HG03565 (cell line): ENCODE results near the gene PIAS3.

Source experiments
- ATAC-seq: cut with Tn5 transposase; IDR thresholded peaks from one replicate; pipeline ENCODE4 v1.9.1; 2021; ENCODE audit warnings: mild to moderate bottlenecking, moderate library complexity; ENCODE audit not compliant: unreplicated experiment

PIAS3 gene

GRCh38 chr1:145858901-145859490 is at the start of gene PIAS3:
Gene PIAS3, minus strand, starts transcription at chr1:145859081. Its CDS starts 91 bp downstream, at chr1:145858990.
- ATAC-seq, result peak; percentile 68

GRCh38 chr1:145908653-145909052 is 49.8 kb upstream of the PIAS3 start:
- ATAC-seq, result no peak

- ATAC-seq, result no peak
Measured at GRCh38 chr1:145906954-145907753, 48.3 kb upstream of the PIAS3 start.

- no peak for ATAC-seq
Measured at GRCh38 chr1:145901312-145902021, 42.6 kb upstream of the PIAS3 start.

- no peak for ATAC-seq
Measured at GRCh38 chr1:145898756-145899155, 39.9 kb upstream of the PIAS3 start.

GRCh38 chr1:145897969-145898368 is 39.1 kb upstream of the PIAS3 start:
- no peak for ATAC-seq

- ATAC-seq, result no peak
Measured at GRCh38 chr1:145895471-145895870, 36.6 kb upstream of the PIAS3 start.

- no peak for ATAC-seq
Measured at GRCh38 chr1:145893306-145894055, 34.6 kb upstream of the PIAS3 start.

DNA sequence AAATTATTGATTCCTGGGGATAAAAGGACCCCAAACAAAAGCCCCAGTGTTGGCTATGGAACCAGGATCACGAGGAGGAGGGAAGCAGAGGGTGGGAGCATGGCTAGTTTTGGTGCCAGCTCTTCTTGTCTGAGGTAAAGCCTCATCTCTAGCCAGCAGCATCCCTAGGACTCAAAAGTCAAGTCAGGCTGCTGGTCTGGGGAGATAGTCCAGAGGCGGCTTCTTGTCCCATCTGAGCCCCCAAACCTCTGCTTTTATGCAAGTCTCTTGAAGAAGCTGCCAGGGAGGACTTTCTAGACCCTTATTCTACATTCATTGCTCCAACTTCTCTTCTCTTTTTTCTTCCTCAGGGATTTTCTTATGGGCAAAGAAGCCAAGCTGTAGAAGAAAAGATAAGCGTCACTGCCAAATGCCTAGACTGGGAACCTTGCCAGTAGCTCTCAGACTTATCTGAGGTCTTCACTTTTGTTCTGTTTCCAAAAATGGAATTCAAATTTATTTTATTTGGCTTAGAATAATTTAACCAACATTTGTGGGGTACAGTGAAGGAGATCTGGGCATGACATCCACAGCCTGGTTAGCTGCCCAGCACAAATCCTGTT is 33.7 kb upstream of the PIAS3 start:
- no peak for ATAC-seq

- ATAC-seq, result no peak
Measured at GRCh38 chr1:145891587-145892485, 33.0 kb upstream of the PIAS3 start.

DNA sequence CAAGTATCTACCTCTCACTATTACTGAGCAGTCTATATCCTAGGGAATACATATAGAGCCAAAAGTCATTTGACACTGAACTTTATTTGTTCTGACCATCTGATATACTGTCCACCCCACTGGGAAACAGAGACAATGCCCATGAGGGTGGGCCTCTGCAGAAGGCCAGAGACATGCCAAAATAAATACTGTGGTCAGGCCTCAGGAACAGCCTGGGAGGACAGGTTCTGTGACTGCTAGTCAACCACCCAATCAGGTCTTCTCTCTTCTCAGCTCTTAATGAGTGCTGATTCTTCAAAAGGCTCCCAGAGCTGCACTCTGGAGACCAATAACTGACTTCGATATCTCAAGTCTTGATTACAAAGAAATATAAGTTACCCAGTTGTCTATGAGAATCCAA is 32.3 kb upstream of the PIAS3 start:
- no peak for ATAC-seq

- ATAC-seq, result no peak
Measured at GRCh38 chr1:145889722-145890121, 30.8 kb upstream of the PIAS3 start.

DNA sequence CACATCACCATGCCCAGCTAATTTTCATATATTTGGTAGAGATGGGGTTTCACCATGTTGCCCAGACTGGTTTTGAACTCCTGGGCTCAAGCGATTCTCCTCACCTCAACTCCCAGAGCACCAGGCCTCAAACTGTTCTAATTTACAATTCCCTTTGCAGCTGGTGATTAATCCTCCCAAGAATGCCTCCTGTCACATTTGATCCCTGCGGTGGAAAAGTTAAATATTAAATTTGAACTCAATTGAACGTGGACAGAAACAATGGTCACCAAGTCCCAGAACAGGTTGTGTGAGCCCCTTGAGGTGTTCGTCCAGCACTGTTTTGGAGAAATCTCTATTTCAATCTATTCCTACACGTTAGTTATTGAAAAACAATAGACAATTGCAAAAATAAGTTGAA is 28.8 kb upstream of the PIAS3 start:
- no peak for ATAC-seq

GRCh38 chr1:145886816-145887215 is 27.9 kb upstream of the PIAS3 start:
- no peak for ATAC-seq

- no peak for ATAC-seq
Measured at GRCh38 chr1:145886390-145886789, 27.5 kb upstream of the PIAS3 start.

DNA sequence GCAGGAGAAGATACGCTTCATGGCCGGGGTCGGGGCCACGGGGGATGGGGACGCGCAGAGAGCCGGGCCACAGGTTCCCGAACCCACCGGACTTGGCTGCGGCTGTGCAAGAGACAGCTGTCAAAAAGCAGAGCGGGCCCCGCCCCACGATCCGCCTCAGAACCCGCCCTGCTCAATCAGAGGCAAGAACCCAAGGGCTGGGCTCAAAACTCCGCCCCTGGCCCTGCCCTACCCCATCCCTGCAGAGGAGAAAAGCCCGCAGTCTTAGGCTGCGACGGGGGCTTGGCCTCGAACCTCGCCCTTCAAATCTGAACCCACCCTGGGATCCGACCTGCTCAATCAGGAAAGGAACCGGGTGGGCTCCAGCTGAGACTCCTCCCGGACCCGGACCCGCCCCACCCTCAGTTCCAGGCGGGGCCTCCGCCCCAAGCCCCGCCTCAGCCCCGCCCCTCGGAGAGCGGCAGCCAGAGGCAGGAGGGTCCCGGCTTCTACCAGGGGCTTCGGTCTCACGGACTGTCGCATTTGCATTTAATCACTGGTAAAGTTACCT is 26.9 kb upstream of the PIAS3 start, which contains the start of gene ANKRD35:
TSS of gene ANKRD35 (minus strand) at position 129 of the 550 bp plus-strand sequence. CDS start at position 21, 108 bp downstream.
- peak; percentile 93 for ATAC-seq

DNA sequence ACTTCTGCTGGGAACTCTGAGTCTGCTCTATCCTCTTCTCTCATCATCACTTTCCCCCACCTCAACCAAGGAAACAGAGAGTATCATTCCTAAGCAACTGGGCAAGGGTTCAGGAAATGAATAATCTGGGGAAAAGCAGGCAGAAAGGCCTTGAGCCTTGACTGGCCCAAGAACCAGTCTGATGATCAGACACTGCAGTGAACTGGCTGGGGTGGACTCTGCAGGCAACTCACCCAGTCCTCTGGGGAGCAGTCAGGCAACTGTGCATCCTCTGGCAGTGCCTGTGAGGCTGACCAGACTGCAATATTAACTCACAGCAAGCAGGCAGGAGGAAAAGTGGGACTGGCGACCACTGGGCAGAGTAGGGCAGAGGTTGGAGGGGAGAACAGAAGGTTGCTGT is 25.8 kb upstream of the PIAS3 start:
- no peak for ATAC-seq

- no peak for ATAC-seq
Measured at GRCh38 chr1:145879775-145880174, 20.9 kb upstream of the PIAS3 start.

DNA sequence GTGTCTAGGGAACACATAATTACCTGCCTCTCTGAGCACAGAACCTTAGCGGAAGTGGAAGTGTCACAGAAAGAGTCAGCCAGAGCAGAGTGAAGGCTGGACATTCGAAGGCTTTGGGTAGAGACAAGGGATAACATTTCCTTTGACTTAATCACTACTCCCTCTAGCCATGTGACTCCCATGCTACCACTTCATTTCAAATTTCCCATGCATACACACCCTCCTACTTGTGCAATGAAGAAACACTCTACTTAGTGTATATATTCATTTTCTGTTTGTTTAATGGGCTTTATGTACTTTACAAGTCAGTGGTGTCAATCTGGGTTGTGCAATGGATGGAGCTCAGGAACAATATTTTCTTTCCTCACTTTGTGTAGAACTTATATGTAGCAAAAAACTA is 19.8 kb upstream of the PIAS3 start:
- ATAC-seq, result no peak
